HepG2 (cell line): ENCODE results near the gene IP6K3. TPM values are rescaled to one million over a fixed set of nuclear protein-coding genes. Genes with fewer than 3 reads are reported as not detected.
A peak's percentile ranks its signal among the peaks of the same experiment; 100 is the strongest.

ENCODE experiments used
- ARHGAP35 ChIP-seq: sonication (generic); formaldehyde crosslinking; IDR thresholded peaks from 2 replicates; pipeline ENCODE4 v1.9.0; 2022; ENCODE audit warnings: mild to moderate bottlenecking, inconsistent platforms, moderate library complexity, missing genetic modification reagents, borderline replicate concordance
- ARNT ChIP-seq: fragments of 450-650 bp; IDR thresholded peaks from 2 replicates; pipeline ENCODE4 v1.6.1; 2017
- ARNTL ChIP-seq: sonication (generic); formaldehyde crosslinking; IDR thresholded peaks from 2 replicates; pipeline ENCODE4 v1.4.0; 2020; ENCODE audit warnings: mild to moderate bottlenecking, missing genetic modification reagents
- ATM ChIP-seq: fragments of 450-650 bp; IDR thresholded peaks from 2 replicates; pipeline ENCODE4 v1.7.1; 2017; ENCODE audit warnings: mild to moderate bottlenecking, borderline replicate concordance
- CCDC6 ChIP-seq: sonication (generic); formaldehyde crosslinking; IDR thresholded peaks from 2 replicates; pipeline ENCODE4 v1.8.1; 2022; ENCODE audit warnings: mild to moderate bottlenecking, missing genetic modification reagents, moderate library complexity
- FOXM1 ChIP-seq: sonication (generic); formaldehyde crosslinking; IDR thresholded peaks from 2 replicates; pipeline ENCODE4 v1.5.0; 2020; ENCODE audit warnings: missing genetic modification reagents
- GTF3A ChIP-seq: sonication (generic); formaldehyde crosslinking; conservative IDR thresholded peaks from 2 replicates; pipeline ENCODE4 v1.4.0; 2020; ENCODE audit warnings: mild to moderate bottlenecking, missing genetic modification reagents
- PHF20 ChIP-seq: sonication (generic); formaldehyde crosslinking; IDR thresholded peaks from 2 replicates; pipeline ENCODE4 v1.5.0; 2020; ENCODE audit warnings: mild to moderate bottlenecking, missing genetic modification reagents
- RBFOX2 ChIP-seq: fragments of 200-400 bp; formaldehyde crosslinking; IDR thresholded peaks from 2 replicates; pipeline ENCODE4 v1.6.1; 2017; ENCODE audit warnings: low read depth, mild to moderate bottlenecking, low read length
- SRF ChIP-seq: IDR thresholded peaks from 2 replicates; pipeline ENCODE4 v1.6.1; 2011; ENCODE audit warnings: mild to moderate bottlenecking, low read depth, low read length, moderate library complexity
- SRY ChIP-seq: sonication (generic); formaldehyde crosslinking; IDR thresholded peaks from 2 replicates; pipeline ENCODE4 v1.8.0; 2022; ENCODE audit warnings: mild to moderate bottlenecking, missing genetic modification reagents
- TRIM24 ChIP-seq: sonication (generic); formaldehyde crosslinking; IDR thresholded peaks from 2 replicates; pipeline ENCODE4 v1.8.0; 2022; ENCODE audit warnings: mild to moderate bottlenecking, missing genetic modification reagents
- ZFP62 ChIP-seq: sonication (generic); formaldehyde crosslinking; IDR thresholded peaks from 2 replicates; pipeline ENCODE4 v1.4.0; 2020; ENCODE audit warnings: missing genetic modification reagents
- ZNF101 ChIP-seq: sonication (generic); formaldehyde crosslinking; IDR thresholded peaks from 2 replicates; pipeline ENCODE4 v1.4.0; 2020; ENCODE audit warnings: mild to moderate bottlenecking, low read depth, missing genetic modification reagents, borderline replicate concordance
- ZNF292 ChIP-seq: sonication (generic); formaldehyde crosslinking; IDR thresholded peaks from 2 replicates; pipeline ENCODE4 v1.8.1; 2022; ENCODE audit warnings: mild to moderate bottlenecking, low read depth, missing genetic modification reagents, borderline replicate concordance
- ZNF34 ChIP-seq: sonication (generic); formaldehyde crosslinking; IDR thresholded peaks from 2 replicates; pipeline ENCODE4 v1.4.0; 2020; ENCODE audit warnings: mild to moderate bottlenecking, missing genetic modification reagents, borderline replicate concordance
- ZNF460 ChIP-seq: sonication (generic); formaldehyde crosslinking; IDR thresholded peaks from 2 replicates; pipeline ENCODE4 v1.5.1; 2020; ENCODE audit warnings: missing genetic modification reagents, mild to moderate bottlenecking, borderline replicate concordance
- ZNF75D ChIP-seq: sonication (generic); formaldehyde crosslinking; IDR thresholded peaks from 2 replicates; pipeline ENCODE4 v1.8.1; 2023; ENCODE audit warnings: missing genetic modification reagents, mild to moderate bottlenecking, borderline replicate concordance
- ZNF891 ChIP-seq: sonication (generic); formaldehyde crosslinking; IDR thresholded peaks from 2 replicates; pipeline ENCODE4 v1.5.0; 2020; ENCODE audit warnings: mild to moderate bottlenecking, missing genetic modification reagents
- polyA plus RNA-seq, 8 experiments: library from polyadenylated mRNA; depleted of rRNA in 3 of 8; stranded (reverse) in 7 of 8; unstranded in 1 of 8; fragments of >200 nt; fragmentation: Illumina TruSeq in 4 of 8; extraction: Trizol in 4 of 8; gene quantifications; 2 replicates each; pipeline versions ENCODE4 v1.2.1 to v1.2.3, GENCODE V29; 2011 to 2016; ENCODE audit warnings: low read depth in 4 of 8, missing spikeins in 1 of 8, mixed read lengths in 1 of 8; ENCODE audit not compliant: insufficient read depth in 1 of 8
- total RNA-seq, 5 experiments: library from RNA; depleted of rRNA; stranded (reverse); fragments of >200 nt; fragmentation: Illumina TruSeq; extraction: Trizol; gene quantifications; 2 replicates each; pipeline ENCODE4 v1.2.3, GENCODE V29; 2016; ENCODE audit warnings: low read depth in 1 of 5
- TF ChIP-seq, protein P1 (sequence below): IDR thresholded peaks from 2 replicates; pipeline ENCODE4 v1.6.1; 2016; ENCODE audit warnings: missing compliant biosample characterization, missing genetic modification reagents, borderline replicate concordance
- TF ChIP-seq, protein P2 (sequence below): sonication (generic); formaldehyde crosslinking; IDR thresholded peaks from 2 replicates; pipeline ENCODE4 v1.4.0; 2020; ENCODE audit warnings: mild to moderate bottlenecking, missing genetic modification reagents
- TF ChIP-seq, protein P3 (sequence below): sonication (generic); formaldehyde crosslinking; IDR thresholded peaks from 2 replicates; pipeline ENCODE4 v1.5.0; 2020; ENCODE audit warnings: mild to moderate bottlenecking, missing genetic modification reagents, borderline replicate concordance
- TF ChIP-seq, protein P4 (sequence below): IDR thresholded peaks from 2 replicates; pipeline ENCODE4 v1.6.1; 2016; ENCODE audit warnings: low read depth, control low read depth
- TF ChIP-seq, protein P5 (sequence below): fragments of 450-650 bp; IDR thresholded peaks from 2 replicates; pipeline ENCODE4 v1.6.1; 2017

IP6K3 gene
- total and polyA plus RNA-seq, 2 of the 13 experiments (the other 11 are each of a cell fraction or from before 2014, with no cell fraction given) = 0.11 to 0.18 TPM

DNA sequence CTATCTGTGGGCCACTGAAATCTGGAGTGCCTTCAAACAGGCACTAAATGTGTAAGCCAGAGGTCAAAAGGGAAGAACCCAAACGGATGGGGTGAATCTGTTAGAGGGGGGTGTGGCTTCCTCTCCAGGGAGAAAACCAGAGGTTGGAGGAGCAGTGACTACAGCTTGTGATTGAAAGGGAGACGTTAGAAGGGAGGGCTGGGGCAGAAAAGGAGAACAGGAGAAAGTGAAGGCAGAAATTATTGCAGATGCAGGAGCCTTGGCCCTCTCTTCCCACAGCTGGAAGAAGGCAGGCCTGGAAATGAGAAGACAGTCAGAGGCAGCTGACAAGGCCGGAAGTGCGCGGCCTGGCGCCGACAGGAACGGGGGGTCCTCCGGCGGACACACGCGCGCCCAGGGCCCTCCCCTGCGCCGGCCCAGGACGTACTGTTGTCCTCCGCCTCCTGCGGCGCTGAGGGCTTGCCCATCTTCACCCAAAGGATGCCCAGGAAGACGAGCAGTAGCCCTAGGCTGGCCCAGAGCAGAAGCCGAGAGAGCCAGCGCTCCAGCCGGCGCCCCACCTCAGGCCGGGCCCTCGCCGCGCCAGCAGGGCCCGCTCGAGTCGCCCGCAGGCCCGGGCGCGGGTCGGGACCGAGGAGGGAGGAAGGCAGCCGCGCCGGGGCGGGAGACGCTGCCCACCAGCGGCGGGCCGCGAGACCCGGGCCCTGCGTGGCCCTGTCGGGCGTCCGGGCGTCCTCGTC, 41.4 kb upstream of the IP6K3 start (continued):
- TF ChIP-seq, protein P1, sequence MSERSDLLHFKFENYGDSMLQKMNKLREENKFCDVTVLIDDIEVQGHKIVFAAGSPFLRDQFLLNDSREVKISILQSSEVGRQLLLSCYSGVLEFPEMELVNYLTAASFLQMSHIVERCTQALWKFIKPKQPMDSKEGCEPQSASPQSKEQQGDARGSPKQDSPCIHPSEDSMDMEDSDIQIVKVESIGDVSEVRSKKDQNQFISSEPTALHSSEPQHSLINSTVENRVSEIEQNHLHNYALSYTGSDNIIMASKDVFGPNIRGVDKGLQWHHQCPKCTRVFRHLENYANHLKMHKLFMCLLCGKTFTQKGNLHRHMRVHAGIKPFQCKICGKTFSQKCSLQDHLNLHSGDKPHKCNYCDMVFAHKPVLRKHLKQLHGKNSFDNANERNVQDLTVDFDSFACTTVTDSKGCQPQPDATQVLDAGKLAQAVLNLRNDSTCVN (CRISPR knock-in tag) = peak; percentile 60; the same call in 1 of the 2 replicates
- TF ChIP-seq ZNF460 (CRISPR knock-in tag) = no peak
- TF ChIP-seq TRIM24 (CRISPR knock-in tag) = no peak
- no peak for TF ChIP-seq ZNF292 (CRISPR knock-in tag)
- TF ChIP-seq FOXM1 (CRISPR knock-in tag) = no peak
- 0 out of 2 replicates have a peak, but pooled peaks have one; percentile 21 for TF ChIP-seq ARHGAP35 (CRISPR knock-in tag)
- no peak; the same call in 1 of the 2 replicates for TF ChIP-seq GTF3A
- TF ChIP-seq ZNF75D (CRISPR knock-in tag) = no peak
- TF ChIP-seq ARNT = no peak
- TF ChIP-seq ZNF34 (CRISPR knock-in tag) = no peak; the same call in 1 of the 2 replicates
- no peak for TF ChIP-seq ZNF101
- peak; percentile 71; the same call in 1 of the 2 replicates for TF ChIP-seq PHF20
- no peak for TF ChIP-seq ARNTL (CRISPR knock-in tag)
- TF ChIP-seq RBFOX2 = no peak
- TF ChIP-seq, protein P2, sequence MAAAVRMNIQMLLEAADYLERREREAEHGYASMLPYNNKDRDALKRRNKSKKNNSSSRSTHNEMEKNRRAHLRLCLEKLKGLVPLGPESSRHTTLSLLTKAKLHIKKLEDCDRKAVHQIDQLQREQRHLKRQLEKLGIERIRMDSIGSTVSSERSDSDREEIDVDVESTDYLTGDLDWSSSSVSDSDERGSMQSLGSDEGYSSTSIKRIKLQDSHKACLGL (CRISPR knock-in tag) = no peak
- TF ChIP-seq, protein P3, sequence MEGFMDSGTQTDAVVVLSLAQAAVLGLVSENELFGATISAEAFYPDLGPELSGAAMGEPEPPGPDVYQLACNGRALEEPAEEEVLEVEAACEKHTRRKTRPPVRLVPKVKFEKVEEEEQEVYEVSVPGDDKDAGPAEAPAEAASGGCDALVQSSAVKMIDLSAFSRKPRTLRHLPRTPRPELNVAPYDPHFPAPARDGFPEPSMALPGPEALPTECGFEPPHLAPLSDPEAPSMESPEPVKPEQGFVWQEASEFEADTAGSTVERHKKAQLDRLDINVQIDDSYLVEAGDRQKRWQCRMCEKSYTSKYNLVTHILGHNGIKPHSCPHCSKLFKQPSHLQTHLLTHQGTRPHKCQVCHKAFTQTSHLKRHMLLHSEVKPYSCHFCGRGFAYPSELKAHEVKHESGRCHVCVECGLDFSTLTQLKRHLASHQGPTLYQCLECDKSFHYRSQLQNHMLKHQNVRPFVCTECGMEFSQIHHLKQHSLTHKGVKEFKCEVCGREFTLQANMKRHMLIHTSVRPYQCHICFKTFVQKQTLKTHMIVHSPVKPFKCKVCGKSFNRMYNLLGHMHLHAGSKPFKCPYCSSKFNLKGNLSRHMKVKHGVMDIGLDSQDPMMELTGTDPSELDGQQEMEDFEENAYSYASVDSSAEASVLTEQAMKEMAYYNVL (CRISPR knock-in tag) = no peak; the same call in 1 of the 2 replicates
- TF ChIP-seq, protein P4, sequence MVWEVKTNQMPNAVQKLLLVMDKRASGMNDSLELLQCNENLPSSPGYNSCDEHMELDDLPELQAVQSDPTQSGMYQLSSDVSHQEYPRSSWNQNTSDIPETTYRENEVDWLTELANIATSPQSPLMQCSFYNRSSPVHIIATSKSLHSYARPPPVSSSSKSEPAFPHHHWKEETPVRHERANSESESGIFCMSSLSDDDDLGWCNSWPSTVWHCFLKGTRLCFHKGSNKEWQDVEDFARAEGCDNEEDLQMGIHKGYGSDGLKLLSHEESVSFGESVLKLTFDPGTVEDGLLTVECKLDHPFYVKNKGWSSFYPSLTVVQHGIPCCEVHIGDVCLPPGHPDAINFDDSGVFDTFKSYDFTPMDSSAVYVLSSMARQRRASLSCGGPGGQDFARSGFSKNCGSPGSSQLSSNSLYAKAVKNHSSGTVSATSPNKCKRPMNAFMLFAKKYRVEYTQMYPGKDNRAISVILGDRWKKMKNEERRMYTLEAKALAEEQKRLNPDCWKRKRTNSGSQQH (CRISPR knock-in tag) = peak; percentile 22
- TF ChIP-seq SRF = no peak
- peak; percentile 8; the same call in 1 of the 2 replicates for TF ChIP-seq CCDC6
- TF ChIP-seq, protein P5, sequence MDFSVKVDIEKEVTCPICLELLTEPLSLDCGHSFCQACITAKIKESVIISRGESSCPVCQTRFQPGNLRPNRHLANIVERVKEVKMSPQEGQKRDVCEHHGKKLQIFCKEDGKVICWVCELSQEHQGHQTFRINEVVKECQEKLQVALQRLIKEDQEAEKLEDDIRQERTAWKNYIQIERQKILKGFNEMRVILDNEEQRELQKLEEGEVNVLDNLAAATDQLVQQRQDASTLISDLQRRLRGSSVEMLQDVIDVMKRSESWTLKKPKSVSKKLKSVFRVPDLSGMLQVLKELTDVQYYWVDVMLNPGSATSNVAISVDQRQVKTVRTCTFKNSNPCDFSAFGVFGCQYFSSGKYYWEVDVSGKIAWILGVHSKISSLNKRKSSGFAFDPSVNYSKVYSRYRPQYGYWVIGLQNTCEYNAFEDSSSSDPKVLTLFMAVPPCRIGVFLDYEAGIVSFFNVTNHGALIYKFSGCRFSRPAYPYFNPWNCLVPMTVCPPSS = no peak
- no peak for TF ChIP-seq ATM
- TF ChIP-seq ZFP62 (CRISPR knock-in tag) = no peak
- TF ChIP-seq SRY = no peak
- no peak for TF ChIP-seq ZNF891
